ENCODE data around the gene CCDC187. TPM values are rescaled to one million over a fixed set of nuclear protein-coding genes. Genes with fewer than 3 reads are reported as not detected.

Gene CCDC187
- total RNA-seq, 4 donors from 2014 or later = 0.40 to 1.1 (median 0.41) TPM; not detected in 1

- Histone ChIP-seq H3K4me3 (no peak overlapping the region), H3K9me3 (no peaks in the 10 kb centered on the region), H3K27me3 (no peaks in the 10 kb centered on the region), H3K27ac (no peak overlapping the region), H3K36me3 (no peaks in the 10 kb centered on the region), H3K4me1 (peaks cover 0 to 8% (median 3%) of the 10 kb centered on the region in 4 donors)
- TF ChIP-seq CTCF (IDR thresholded peaks at IDR 0.05) (no peak), POLR2A (IDR thresholded peaks at IDR 0.05) (no peak), POLR2AphosphoS5 (IDR thresholded peaks at IDR 0.05) (no peak), EP300 (IDR thresholded peaks at IDR 0.05; ENCODE audit: low read depth) (no peak)
- intact Hi-C loops (cut with DNase I; ENCODE audit: low total_unique reads) = no loop called here
- DNase-seq = no peak
- WGBS, 2 donors (ENCODE audit: low coverage in 1 of 2) = 72% methylated on average over 9 of the region's 11 CpGs; no CpG with 5 or more reads in 1 of the 2 donors
- in situ Hi-C loops (cut with MboI; ENCODE audit: low pct_ligation_motif_present in 1 of 4, low pct_unique_long_range_greater_than_20kb in 1 of 4, low sequenced_read_pairs in 3 of 4) = no loop called here
Measured at GRCh38 chr9:136351252-136351800, 47.4 kb upstream of the CCDC187 start.

- WGBS, 2 donors (ENCODE audit: low coverage in 1 of 2) = 77% methylated on average over 24 of the region's 24 CpGs; no CpG with 5 or more reads in 1 of the 2 donors
- no peak for TF ChIP-seq POLR2AphosphoS5 (IDR thresholded peaks at IDR 0.05)
- TF ChIP-seq POLR2A (IDR thresholded peaks at IDR 0.05) = no peak
- TF ChIP-seq EP300 (IDR thresholded peaks at IDR 0.05; ENCODE audit: low read depth) = no peak
- TF ChIP-seq CTCF (IDR thresholded peaks at IDR 0.05) = no peak
- DNase-seq = no peak
- no peak overlapping the region for H3K4me3 ChIP-seq
- H3K27ac ChIP-seq = no peak overlapping the region
- intact Hi-C loops (cut with DNase I; ENCODE audit: low total_unique reads) (no loop called here), in situ Hi-C loops (cut with MboI; ENCODE audit: low pct_ligation_motif_present in 1 of 4, low pct_unique_long_range_greater_than_20kb in 1 of 4, low sequenced_read_pairs in 3 of 4) (no loop called here)
- no peaks in the 10 kb centered on the region for H3K27me3 ChIP-seq
- no peaks in the 10 kb centered on the region for H3K36me3 ChIP-seq
- H3K4me1 ChIP-seq = peaks cover 0 to 21% (median 5%) of the 10 kb centered on the region in 4 donors
- H3K9me3 ChIP-seq = no peaks in the 10 kb centered on the region
Measured at GRCh38 chr9:136349546-136349945, 45.7 kb upstream of the CCDC187 start.

DNA sequence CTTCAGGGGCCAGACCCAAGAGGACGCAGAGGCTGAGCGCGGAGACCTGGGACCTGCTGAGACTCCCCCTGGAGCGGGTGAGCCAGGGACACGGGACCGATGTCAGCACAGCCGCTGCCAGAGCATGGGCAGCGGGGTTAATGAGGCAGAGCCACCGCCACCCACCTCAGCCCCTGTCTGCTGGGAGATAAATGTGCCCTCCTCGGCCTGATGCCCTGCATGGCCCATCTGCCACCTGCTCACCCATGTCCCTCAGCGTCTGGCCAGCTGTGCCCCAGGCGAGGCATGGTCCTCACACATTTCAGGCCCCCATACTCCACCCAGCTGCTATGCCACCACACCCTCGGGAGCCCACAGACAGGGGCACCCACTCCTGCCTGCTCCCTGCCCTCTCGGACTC lies 44.8 kb upstream of the CCDC187 start:
- in situ Hi-C loops (cut with MboI; ENCODE audit: low pct_ligation_motif_present in 1 of 4, low pct_unique_long_range_greater_than_20kb in 1 of 4, low sequenced_read_pairs in 3 of 4) (no loop called here), intact Hi-C loops (cut with DNase I; ENCODE audit: low total_unique reads) (no loop called here)
- DNase-seq = no peak
- TF ChIP-seq POLR2AphosphoS5 (IDR thresholded peaks at IDR 0.05) (no peak), CTCF (IDR thresholded peaks at IDR 0.05) (no peak), POLR2A (IDR thresholded peaks at IDR 0.05) (no peak), EP300 (IDR thresholded peaks at IDR 0.05; ENCODE audit: low read depth) (no peak)
- H3K4me1 ChIP-seq = peaks cover 0 to 18% (median 5%) of the 10 kb centered on the region in 4 donors
- no peaks in the 10 kb centered on the region for H3K9me3 ChIP-seq
- H3K4me3 ChIP-seq = no peak overlapping the region
- H3K36me3 ChIP-seq = no peaks in the 10 kb centered on the region
- WGBS, 2 donors (ENCODE audit: low coverage in 1 of 2) = 81% methylated on average over 13 of the region's 14 CpGs; no CpG with 5 or more reads in 1 of the 2 donors
- H3K27ac ChIP-seq = no peak overlapping the region
- H3K27me3 ChIP-seq = no peaks in the 10 kb centered on the region

DNA sequence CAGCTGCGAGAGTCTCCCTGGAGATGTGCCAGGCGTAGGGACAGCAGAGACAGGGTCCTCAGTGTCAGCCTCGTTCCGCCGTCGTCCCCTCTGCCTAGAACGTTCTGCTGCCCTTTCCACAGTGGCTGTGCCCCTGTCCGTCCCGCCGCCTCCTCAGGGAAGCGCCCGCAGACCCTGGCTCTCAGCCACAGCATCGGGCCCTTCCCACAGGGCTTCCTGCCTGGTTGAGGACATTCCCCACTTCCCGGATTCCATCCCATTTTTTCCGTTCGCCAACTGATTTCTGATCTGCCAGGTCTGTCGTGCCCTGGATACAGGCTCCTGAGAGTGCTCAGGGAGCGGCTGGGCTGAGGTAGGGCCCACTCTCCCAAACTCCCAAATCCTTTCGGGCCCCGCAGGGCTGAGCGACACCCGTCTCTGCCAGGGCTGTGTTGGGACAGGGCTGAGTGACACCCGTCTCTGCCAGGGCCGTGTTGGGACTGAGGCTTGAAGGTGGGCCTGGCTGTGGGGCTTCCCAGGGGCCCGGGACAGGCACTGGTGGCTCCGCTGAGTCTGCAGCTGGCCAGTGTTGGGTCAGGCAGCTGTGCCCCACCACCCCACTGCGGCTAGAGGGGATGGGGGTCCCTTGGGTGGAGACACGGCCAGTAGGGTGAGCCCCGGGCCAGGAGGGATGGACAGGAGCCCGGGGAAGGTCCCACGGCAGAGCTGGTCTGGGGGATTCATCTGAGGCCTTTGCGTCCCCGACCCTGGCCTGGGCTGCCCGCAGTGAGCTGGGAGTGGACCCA lies 43.8 kb upstream of the CCDC187 start:
- H3K4me3 ChIP-seq = no peak overlapping the region
- in situ Hi-C loops (cut with MboI; ENCODE audit: low pct_ligation_motif_present in 1 of 4, low pct_unique_long_range_greater_than_20kb in 1 of 4, low sequenced_read_pairs in 3 of 4) (no loop called here), intact Hi-C loops (cut with DNase I; ENCODE audit: low total_unique reads) (no loop called here)
- DNase-seq = no peak
- H3K27me3 ChIP-seq = no peaks in the 10 kb centered on the region
- no peak overlapping the region for H3K27ac ChIP-seq
- WGBS, 2 donors (ENCODE audit: low coverage in 1 of 2) = 17 to 71% methylated on average over 3 to 28 of the region's 34 CpGs
- no peaks in the 10 kb centered on the region for H3K36me3 ChIP-seq
- no peaks in the 10 kb centered on the region for H3K9me3 ChIP-seq
- H3K4me1 ChIP-seq = peaks cover 3 to 24% (median 11%) of the 10 kb centered on the region in 4 donors
- TF ChIP-seq CTCF (IDR thresholded peaks at IDR 0.05) (no peak), EP300 (IDR thresholded peaks at IDR 0.05; ENCODE audit: low read depth) (no peak), POLR2A (IDR thresholded peaks at IDR 0.05) (no peak), POLR2AphosphoS5 (IDR thresholded peaks at IDR 0.05) (no peak)

Measured in transverse colon (tissue), 4 donors.